HFF-Myc (cell line): ENCODE measurements around the gene NCAPH2.

Experiments used
- DNase-seq: peaks from one replicate; pipeline ENCODE4 v3.0.0-alpha.2; 2011; ENCODE audit warnings: low read depth; ENCODE audit errors: extremely low read depth
- H3K4me3 ChIP-seq: replicated peaks from 2 replicates; pipeline ENCODE4 v1.5.1; 2011; ENCODE audit warnings: low read depth, mild to moderate bottlenecking, control low read depth, low read length
- CTCF ChIP-seq: IDR thresholded peaks from 2 replicates; pipeline ENCODE4 v1.5.1; 2012; ENCODE audit warnings: mild to moderate bottlenecking, low read depth, low read length, control low read depth; ENCODE audit errors: missing control alignments

NCAPH2 gene

GRCh38 chr22:50522806-50523438 lies 14.9 kb downstream of the NCAPH2 start:
- H3K4me3 ChIP-seq = no peak overlapping the region
- DNase-seq = no peak

GRCh38 chr22:50523458-50523805 lies 15.4 kb downstream of the NCAPH2 start:
- no peak overlapping the region for H3K4me3 ChIP-seq
- DNase-seq = no peak
- no peak for TF ChIP-seq CTCF

More at GRCh38 chr22:50522806-50523438, 14.9 kb downstream of the NCAPH2 start:
- no peak for TF ChIP-seq CTCF

- no peak for DNase-seq
- peak overlapping the region; percentile 78 for H3K4me3 ChIP-seq
- TF ChIP-seq CTCF = no peak
Observed at GRCh38 chr22:50523806-50524675, 16.0 kb downstream of the NCAPH2 start.

GRCh38 chr22:50524676-50525103 lies 16.7 kb downstream of the NCAPH2 start:
- TF ChIP-seq CTCF = no peak
- DNase-seq = no peak
- peak overlapping the region; percentile 78 for H3K4me3 ChIP-seq

GRCh38 chr22:50525104-50525857 lies 17.3 kb downstream of the NCAPH2 start, which contains the start of gene SCO2:
Gene SCO2, minus strand, starts transcription at chr22:50525598. Its CDS starts 1,187 bp downstream, at chr22:50524411.
- peak within 1 kb of the TSS; percentile 78 for H3K4me3 ChIP-seq
- DNase-seq = peak; percentile 86
- peak; percentile 53 for TF ChIP-seq CTCF

GRCh38 chr22:50525858-50526107 lies 17.8 kb downstream of the NCAPH2 start:
- no peak for TF ChIP-seq CTCF
- H3K4me3 ChIP-seq = peak overlapping the region; percentile 78
- DNase-seq = no peak
